Skin of body (tissue), 2 donors: ENCODE data around the gene PRXL2A. TPM values are rescaled to one million over a fixed set of nuclear protein-coding genes. Genes with fewer than 3 reads are reported as not detected.

Experiments used
- DNase-seq: peaks from one replicate; lab custom pipeline; 2025; lab: John Stamatoyannopoulos, UW
- total RNA-seq: library from RNA; depleted of rRNA; stranded (reverse); fragments of >200 nt; gene quantifications from one replicate; pipeline ENCODE4 v1.2.3, GENCODE V29; 2014

PRXL2A gene
- total RNA-seq, 1 donor from 2014 or later, result 69.5 TPM

DNA sequence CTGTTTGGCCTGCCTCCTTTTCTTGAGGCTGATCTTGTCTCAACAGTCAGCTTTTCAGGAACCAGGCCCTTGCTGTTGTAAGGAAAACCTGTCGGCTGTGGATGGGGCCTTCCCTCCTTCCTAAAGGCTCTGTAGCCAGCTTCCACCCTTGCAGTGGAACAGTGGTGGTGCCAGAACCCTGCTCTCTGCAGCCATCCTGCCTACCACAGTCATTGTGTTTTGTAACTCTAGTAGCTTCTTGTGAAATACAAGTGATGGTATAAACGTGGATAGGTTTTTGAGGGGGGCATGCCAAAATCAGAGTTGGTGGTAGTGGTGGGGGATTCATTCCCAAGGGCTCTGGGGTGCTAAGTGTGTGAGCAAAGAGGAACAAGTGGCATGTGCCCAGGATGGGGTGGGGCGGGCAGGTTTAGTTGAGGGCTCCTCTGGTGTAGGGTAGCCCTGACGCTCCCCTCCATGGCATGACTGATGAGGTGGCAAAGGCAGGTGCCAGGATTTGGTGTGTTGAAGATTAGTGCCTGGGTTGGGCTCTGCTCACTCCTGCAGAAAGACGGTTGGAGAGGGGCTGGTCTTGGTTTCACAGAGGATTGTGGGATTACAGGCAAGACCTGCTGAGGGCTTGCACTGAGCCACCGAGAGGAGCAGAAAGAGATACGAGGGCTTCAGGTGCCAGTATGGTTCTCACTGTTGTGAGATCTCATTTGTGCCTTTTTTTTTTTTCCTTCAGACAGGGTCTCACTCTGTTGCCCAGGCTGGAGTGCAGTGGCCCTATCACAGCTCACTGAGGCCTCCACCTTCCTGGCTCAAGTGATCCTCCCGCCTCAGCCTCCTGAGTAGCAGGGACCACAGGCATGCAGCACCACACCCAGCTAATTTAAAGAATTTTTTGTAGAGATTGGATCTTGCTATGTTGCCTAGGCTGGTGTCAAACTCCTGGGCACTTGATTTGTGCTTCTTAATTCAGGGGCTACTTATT, 53.1 kb downstream of the PRXL2A start:
- DNase-seq, result no peak

DNA sequence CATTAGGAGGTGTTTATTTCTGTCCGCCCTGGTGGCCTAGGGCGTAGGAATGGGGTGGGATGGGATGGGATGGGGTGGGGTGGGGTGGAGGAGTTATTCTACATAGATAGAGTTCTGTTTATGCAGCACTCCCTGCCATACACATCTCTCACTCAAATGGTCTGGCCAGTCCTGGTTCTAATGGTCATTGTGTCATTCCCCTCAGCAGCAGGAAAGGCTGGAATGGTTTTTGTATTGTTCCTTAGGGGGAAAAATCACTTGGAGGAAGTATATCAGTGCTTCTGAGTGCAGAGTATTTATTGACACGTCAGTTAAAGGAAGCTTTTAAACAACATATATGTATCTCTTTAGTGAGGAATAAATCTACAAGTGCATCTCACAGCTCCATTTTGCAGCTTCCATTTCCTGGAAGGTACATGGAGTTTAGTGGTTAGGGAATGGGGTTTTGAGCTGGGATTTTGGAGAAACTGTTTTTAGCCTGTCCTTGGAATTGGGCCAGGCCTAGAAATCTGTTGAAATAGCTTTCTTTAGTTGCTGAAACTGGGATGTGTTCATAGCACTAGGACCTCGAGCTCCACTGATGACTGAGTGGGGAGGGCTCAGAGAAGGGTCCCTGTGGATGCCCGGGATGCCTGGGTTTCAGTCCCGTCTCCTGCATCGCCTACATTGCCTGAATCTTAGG, 54.1 kb downstream of the PRXL2A start:
- DNase-seq, result peak; percentile 64

DNA sequence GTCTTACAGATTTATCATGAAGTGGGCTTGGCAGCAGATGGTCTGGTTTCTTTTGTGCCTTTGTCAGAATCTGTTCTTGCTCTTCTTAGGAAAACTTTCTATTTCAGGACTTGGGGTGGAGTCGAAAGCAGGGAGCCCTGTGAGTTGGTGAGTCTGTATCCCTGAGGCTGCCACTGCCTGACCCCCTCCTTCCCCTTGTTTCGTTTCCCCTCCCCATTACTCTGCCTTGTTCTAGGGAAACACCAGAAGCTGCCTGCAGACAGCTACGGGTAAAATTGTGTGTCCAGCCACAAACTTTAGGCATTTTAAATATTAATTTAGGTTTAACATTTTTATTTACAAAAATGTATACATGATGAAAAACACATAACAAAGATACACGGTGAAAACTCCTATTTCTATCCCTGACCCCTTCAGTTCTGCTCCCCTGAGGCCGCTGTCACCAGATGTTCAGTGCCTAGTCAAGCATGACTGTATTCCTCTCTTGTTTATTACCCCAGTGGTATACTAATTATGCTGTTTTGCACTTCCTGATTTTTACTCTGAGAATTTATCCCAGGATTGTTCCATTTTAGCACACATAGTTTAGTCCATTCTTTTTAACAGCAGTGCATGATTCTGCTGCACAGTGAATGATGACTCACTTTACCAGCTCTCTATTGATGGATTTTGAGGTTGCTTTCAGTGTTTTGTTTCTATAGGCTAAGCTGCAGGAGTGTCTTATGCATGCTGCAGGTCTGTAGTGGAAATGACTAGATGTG, 54.8 kb downstream of the PRXL2A start:
- DNase-seq, result no peak

DNA sequence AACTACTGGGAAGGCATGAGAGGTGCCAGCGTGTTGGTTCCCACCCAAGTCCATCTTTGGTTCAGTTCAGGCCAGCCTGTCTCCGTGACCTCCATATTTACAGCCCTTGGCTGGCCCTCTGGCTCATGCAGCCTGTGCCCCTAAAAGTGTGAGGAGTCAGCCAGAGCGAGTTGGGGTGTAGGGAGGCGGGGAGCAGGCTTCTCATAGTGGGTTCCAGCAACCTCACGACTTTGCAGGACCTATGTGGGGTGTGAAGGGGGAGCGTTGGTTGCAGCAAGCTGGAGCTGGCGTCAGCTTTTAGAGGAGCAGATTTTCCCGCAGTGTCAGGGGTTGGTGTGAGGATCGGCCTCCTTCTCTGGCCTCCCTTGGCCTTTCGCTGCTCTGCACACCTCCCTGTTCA, 55.5 kb downstream of the PRXL2A start:
- no peak for DNase-seq

DNA sequence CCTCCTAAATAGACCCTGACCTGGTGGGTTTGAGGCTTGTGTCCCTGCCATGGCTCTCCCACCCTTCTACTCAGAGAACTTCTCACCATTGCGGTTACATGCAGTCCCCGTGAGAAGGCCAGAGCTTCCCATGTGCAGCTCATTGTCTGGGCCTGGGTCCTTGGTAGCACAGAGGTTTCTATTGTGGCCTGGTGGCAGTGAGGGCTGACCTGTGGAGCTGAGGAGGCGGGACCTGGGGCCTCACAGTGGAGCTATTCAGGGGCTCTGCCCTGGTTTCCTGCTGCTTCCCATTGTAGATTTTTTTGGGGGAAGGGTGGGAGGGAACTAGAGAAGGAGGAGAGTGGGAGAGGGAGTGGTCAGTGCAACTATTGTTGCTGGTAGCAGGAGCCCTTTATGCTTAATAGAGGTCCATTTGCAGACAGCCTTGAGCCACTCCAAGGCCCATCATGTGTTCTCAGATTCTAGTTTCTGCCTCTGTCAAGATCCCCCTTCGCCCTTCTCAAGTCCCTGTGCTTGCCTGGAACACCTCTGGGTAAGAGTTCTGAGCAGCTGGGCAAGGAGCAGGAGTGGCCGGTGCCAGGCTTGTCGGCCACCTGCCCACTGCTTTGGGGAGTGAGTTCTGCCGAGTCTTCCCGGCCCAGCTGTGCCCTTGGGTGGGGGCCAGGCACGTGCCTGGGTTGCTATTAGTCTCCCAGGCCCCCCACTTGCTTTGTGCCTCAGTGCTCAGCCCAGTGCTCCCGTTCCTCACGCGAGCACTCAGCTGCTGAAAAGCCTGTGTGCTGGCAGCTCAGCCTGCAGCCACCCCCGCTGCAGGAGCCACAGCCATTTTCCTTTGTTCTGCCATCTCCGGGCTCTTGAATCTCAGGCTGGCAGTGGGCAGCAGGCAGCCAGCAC, 56.5 kb downstream of the PRXL2A start:
- no peak for DNase-seq

DNA sequence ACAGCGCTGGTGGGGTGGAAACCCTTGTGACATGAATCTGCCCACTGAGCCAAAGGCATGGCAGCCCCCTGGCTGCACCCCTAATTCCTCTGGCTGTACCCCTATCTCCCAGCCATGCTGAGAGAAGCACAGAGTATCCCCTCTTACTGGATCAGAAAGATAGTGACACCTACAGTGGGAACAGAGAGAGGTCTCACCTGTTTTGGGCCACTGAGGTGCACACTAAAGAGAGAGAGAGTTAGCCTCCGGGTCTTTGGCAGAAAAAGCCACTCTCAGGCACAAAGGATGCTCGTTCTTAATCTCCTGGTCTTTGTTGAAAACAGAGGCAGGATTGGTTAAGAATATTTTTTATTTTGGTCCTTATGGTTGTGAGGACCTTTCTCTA, 57.1 kb downstream of the PRXL2A start:
- no peak for DNase-seq

DNA sequence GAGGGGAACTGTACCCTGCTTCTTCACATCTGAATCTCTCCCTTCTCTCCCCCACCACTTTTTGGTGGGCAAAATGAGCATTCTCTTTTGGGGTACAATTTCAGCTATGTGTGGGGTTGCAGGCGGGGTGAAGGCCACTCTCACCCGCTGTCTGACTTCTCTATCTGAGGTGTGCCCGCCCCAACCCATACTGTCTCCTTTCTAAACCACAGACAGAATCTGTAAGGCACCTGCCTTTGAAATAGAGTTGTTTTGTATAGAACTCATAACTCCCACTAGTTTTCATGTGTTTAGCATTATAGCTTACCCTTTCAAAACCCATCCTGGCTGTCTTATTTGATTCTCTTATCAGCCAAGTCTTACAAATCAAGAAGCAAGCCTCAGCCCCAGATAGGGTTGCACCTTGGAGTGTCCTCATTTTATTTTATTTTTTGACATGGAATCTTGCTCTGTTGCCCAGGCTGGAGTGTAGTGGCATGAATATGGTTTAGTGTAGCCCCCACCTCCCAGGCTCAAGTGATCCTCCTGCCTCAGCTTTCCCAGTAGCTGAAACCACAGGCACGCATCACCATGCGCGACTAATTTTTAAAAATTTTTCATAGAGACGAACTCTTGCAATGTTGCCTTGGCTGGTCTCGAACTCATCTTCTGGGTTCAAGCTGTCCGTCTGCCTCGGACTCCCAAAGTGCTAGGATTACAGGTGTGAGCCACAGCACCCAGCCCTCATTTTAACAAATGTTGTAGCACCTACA, 57.7 kb downstream of the PRXL2A start:
- DNase-seq, result no peak

DNA sequence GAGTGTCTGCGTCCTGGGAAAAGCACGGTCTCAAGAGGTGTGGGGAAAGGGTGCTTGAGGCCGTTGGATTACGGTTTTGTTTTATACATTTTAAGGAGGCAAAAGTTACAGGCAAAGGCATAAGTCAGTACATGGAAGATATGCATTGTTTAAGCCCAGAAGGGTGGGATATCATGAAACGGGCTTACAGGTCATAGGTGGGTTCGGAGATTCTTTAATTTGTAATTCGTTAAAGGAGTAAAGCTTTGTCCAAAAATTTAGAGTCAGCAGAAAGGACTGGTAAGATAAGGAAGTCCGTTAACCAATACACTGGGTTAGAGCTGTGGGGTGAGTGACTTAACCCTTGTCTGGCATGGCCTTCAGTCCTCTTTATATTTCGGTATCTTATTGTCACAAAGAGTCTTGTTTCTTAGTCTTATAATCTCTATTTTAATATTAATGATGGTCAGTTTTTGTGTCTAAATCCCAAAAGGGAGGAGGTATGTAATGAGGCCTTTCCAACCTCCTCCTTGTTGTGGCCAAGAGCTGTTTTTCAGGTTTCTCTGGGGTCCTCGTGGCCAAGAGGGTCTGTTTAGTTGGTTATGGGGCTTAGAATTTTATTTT, 58.5 kb downstream of the PRXL2A start:
- DNase-seq, result no peak

DNA sequence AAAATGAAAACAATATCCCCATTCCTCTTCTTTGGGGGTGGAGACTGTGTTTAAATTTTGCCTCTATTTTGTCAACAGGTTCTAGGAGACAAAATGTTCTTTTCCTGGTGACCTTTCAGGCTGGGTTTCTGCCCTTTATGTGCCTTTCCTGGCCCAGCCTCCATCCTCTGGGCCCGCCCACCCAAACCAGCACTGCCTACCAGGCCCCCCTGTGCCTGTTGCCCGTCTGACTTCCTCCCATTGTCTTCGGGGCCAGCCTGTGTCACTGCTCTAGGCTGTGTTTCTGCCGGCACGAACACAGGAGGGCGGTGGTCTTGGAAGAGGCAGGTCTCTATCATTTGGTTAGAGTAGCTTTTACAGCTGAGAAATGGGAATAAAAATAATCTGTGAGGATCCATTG, 59.7 kb downstream of the PRXL2A start:
- no peak for DNase-seq

DNA sequence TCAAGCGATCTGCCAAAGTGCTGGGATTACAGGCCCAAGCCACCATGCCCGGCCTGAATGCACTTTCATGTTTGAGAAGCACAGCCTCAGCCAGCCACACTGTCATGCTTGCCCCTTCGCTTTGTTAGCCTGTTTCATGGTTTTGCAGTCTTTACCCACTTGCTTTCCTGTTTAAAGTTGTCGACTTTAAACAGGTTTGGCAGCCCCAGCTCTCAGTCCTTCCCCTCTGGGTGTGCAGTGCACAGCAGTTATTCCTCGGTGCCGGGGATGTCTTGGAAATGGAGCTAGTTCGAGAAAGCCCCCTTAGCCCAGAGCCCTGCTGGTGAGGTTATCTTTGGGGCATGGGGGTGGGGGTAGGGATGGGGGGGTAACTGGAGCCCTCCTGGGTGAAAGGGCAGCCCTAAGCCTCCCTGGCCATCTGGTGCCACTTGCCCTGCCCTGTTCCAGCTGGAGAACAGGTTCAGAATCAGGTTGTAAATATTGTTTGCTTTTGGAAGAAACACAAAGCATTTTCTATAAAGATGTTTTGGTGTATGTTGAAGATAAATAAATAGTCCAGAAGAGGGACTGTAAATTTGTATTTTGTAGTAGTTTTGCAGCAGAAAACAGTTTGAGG, 60.6 kb downstream of the PRXL2A start:
- DNase-seq, result no peak

DNA sequence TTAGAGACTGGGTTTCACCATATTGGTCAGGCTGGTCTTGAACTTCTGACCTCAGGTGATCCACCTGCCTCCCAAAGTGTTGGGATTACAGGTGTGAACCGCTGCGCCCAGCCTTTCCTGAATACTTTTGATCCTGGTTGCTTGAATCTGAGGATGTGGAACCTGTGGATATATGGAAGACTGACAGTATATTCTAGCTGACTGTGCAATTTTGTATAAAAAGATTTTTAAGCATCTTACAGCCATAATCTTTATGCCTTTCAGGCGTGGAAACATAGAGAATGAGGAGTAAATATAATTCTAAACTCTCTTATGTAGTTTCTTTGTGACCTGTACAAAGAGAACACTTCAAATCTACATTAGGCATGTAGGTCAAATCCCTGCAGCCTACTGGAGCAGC, 61.9 kb downstream of the PRXL2A start:
- no peak for DNase-seq

DNA sequence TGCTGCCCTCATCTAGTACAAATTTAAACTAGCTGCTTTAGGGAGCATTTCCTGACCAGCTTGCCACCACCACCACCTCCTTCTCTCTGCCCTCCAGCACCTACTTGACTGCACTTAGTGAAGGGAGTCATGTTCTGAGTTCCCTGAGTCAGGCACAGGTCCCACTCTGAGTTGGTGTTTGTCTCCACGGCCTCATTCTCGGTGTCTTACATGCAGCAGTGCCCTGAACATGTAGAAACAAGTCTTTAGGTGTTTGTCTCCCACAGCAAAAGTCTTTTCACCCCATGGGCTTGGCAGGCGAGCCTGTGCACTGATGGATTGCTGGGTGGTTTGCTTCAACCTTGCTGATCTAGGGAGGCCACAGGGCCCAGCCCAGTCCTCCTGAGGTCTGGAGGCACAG, 62.6 kb downstream of the PRXL2A start:
- no peak for DNase-seq

DNA sequence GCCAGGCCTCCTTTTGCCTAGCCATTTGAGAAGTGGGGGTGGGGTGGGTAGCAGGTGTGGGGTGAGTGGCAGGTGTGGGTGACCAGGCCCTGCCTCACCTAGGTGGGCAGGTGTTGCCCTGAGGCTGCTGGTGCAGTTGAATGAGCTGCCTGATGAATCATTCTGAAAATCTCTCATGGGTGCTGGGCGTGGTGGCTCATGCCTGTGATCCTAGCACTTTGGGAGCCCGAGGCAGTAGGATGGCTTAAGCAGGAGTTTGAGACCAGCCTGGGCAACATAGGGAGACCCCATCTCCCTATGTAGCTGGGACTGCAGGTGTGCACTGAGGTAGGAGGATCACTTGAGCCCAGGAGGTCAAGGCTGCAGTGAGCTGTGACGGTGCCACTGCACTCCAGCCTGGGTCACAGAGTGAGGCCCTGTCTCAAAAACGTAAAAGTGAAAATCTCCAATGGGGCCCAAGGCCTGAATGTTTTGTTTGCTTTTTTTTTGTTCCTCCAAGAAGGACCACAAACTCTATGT, 63.4 kb downstream of the PRXL2A start:
- DNase-seq, result no peak

DNA sequence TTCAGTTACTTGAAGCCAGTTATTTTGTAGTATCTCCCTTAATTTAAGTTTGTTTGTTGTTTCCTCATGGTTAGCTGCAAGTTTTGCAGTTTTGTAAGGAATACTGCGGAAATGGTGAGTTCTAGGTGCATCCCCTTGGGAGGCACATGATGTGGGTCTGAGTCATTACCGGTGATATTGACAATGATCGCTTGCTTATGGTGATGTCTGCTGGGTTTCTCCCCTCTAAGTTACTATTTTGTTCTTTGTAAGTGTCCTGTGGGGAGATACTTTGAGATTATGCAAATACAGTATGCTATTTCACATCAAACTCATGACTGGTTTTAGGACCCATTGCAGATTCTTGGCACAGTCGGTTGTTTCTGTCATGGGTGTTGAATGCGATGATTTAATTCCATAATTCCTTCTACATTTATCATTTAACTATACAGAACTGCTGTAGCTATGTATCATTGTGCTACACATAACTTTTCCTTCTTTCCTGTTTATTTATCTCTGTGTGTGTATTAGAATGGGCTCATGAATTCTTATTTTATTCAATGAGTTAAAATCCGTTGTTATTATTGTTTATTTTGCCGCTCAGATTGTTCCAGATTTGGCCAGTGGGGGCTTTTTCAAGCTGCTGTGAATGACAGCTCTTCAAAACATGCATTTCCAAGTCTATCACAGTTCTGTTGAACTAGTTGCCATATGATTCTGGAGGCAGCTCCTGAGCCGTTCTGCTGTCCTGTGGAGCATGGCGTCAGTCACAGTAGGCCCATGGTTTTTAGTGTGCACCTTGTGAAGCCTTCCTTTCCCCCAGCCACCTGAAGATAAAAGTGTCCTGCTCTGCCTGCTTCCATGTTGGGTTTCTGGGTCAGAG, 64.1 kb downstream of the PRXL2A start:
- DNase-seq, result peak; percentile 56

DNA sequence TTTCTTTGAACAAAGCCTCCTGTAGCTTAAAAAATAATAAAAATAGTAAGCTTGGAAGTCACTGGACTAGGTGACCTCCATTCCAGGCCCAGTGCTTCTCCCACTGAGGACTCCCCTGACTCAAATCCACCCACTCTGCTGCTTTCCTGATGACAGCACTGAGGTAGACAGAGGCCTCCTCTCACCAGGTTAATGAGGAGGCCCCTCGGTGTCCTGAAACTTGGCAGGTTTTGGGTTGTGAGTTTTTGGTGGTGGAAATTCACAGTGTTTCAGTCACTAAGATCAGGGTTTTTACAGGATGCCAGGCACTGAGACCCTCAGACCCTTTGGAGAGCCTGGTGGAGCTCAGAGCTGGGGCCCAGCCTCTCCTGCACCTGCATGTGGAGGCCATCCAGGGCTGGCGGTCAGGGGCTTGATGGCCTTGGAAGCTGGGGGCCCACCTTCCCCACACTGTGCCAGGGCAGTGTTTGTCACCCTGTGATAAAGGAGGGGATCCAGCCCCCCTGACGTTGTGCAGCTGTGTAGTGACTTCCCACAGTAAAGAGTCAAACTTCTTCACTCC, 64.8 kb downstream of the PRXL2A start:
- no peak for DNase-seq

DNA sequence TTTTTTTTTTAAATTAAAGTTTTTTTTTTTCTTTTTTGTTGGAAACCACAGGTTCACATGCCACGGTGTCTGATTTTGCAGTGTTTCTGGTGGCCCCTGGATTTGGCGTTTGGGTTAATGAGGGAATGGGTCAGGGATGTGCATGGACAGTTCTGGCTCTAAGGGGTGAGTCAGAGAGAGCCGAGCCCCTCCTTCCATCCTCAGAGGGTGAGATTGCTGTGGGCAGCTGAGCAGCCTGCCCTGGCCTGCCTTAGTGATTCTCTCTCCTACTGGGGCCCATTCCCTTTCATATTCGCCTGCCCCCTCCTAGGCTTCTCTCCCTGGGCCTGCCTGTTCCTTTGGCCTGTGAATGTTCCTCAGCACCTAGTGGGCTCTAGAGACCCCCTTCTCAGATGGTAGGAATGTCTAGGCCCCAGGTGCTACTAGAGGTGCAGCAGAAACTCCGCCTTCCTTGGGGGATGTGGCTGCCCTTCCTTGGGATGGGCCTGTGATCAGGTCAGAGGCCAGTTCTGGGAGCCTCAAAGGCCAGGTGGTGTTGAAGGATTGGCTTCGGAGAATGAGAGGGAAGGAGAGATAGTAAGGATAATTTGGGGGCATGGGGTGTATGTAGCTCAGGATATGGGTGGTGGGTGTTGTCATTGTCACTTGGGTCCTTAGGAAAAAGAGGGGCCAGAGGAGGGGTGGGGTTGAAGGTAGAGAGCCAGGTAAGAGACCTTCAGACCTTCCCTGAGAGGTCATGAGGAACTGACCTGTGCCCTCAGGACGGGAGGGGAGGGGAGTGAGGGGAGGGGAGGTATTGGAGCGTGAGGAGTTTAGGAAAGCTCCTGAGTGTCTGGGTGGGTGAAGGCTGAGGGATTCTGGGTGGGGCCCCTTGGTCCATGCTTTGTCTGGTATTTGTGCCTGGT, 65.6 kb downstream of the PRXL2A start:
- DNase-seq, result no peak

DNA sequence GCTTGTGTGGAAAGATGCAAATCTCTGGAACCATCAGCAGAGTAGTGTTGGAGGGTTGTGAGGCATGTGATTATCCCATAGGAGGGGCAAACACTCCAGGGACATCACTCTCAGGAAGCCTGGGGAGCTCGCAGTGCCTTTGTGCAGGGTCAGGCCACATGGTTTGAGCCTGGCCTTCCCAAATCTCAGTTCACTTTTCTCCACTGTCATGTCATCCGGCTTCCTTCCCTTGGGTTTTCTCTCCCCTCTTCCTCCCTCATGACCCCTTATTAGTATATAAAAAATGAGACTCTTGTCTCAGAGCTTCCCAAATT, 66.2 kb downstream of the PRXL2A start:
- DNase-seq, result no peak
